Inflammatory macrophage (primary cell): ENCODE measurements around the gene ALKBH3.

ENCODE experiments used
- DNase-seq, 2 donors: peaks; one replicate each; pipeline ENCODE4 v3.0.0-alpha.2; 2020 to 2022

ALKBH3 gene

DNA sequence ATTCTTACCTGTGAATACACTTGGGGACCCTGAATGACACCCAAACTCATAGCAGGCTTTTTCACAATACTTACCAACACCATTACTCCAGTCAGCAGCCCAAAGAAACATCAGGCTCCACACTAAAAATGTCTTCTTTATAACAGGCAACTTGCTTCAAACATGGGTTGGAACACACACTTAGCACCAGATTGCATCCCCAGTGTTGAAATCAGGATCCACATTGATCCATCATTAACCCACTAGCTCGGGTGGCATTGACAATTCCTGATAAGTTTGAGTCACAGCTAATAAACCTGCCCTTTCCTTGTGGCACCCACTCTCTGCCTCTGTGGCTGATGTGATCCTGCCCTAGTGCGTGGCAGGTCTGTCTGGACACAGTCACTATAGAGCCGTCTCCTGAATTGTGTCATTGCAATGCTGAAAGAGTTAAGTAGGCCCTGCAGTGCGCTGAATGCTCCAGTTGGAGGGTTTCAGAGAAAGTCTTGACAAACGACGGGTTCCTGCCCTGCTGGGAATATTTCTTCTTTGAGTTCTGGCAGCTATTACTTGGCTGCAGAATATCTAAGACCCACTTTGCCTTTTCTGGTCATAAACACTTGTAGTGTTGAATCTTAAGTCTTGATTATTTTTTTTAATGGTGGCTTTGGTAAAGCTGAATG, 42.2 kb downstream of the ALKBH3 start:
- no peak for DNase-seq

DNA sequence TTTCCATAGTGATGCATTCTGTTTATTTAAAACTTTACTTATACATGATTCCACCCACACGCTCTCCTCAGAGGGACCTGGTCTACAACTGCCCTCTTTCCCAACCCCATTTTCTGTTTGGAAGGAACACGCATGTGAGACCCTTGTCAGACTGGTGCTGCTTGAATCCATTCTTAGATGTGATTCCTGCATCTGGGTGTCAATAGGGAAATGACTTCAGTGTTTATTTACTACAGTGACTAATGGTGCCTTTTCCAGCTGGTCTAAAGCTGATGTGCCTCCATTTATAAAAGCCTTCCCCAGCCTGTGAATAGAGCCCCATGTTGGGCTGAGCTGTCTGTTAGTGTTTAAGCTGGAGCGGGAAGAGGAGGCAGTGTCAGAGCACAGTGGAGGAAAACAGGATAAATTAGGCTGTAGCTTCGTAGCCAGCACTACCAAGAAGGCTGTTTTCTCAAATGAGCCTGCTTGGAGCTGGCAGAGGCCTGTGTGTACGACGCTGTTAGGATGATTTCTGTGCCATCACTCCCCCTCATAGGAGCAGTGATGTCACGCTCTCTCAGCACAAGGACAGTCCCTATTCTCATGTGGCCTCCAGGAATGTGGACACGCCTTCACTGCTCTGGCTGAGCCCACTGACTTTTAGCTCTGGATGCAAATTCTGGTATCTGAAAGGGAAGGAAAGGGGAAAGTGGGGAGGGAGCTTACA, 42.9 kb downstream of the ALKBH3 start:
- no peak for DNase-seq

DNA sequence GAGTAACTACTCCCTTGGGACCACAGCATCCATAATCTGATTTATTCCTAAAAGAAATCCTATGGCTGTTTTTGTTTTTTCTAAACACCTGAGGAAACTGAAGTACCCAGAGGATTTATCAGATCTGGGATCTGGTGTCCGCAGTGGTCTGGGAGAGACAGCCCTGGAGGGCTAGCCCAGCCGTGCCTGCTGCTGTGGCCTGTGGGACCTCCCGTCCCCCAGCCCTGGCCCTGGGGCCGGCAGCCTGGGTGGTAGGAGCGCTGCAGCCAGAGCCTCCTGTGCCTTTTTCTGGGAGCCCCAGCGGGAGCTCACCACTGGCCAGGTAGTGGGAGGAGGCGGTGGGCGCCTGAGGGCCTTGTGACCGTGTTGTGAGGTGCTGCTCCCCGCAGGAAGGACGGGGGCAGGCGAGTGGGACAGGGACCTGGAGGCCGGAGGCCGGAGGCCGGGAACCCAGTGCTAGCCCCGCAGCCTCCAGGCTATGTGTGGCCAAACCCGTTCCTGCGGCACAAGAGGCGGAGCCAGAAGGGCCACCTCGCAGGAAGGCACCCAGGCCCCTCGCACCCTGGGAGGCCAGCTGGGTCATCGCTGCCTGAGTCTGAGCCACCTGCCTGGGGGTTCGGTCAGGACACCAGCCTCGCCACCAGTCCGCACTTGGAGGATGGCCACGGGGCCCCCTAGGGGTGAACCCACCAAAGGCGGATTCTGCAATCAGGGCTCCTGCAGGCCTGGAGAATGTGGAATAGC, 43.7 kb downstream of the ALKBH3 start:
- no peak for DNase-seq

DNA sequence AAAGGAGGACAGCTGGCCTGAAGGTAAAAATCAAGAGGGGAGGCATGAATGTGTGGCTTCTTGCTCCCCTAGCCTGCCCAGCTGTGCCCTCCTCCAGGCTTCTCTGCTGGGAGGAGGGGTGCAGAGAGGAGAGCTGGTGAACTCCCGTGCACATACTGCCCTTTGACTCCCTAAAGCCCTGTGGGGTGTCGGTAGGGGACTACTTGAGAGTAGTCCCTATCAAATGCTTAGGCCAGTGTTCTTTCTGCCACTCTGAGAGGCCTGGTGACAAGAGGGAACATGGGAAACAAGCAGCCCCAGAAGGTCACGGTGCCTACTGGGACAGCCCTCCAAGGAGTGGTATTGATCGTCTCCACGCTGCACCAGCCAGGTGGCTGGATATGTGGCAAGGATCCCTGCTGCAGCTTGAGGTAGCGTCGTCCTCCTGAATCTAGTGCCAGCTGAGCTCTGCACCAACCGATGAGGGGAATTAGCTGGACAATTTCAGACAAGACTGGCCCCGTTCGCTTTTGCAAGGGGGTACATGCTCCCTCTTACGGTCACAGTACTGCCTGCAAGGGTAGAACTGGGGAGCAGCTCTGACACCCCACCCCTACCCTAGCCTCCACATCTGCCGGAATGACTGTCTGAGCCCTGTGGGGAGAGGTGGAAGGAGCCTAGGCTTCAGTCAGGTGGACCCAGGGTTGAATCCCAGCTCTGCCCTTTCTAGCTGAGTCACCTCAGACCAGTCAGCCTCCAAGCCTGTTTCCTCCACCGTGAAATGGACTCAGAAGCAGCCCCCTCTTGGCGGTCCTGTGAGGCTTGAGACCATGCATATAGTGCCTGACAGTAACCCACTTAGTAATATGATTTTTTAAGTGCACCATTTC, 44.7 kb downstream of the ALKBH3 start:
- no peak for DNase-seq

DNA sequence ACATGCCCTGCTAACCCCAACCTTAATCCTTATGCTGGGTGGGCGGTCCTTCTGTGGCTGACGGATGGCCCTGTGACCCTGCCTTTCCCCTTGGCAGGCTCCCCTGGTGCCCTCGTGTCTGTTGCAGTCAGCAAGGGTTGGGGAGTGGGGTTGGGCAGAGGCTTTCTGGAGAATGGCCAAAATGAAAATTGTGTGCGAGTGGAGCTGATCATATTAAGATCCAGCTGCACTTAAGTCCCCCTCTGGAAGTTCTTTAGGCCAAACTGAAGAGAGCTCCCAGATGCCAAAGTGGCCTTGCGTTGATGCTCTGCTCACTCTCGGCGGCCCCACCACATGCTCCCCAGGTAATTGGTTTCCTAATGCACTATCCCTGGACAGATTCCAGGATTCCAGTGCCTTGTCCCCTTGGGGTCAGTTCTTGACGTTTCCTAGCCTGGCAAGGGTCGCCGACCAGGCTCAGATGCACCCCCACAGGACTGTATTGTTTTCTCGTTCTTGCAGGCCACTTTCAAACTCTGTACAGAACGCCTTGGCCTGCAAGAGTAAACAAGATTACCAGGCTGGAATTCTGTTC, 45.4 kb downstream of the ALKBH3 start:
- DNase-seq, result no peak

DNA sequence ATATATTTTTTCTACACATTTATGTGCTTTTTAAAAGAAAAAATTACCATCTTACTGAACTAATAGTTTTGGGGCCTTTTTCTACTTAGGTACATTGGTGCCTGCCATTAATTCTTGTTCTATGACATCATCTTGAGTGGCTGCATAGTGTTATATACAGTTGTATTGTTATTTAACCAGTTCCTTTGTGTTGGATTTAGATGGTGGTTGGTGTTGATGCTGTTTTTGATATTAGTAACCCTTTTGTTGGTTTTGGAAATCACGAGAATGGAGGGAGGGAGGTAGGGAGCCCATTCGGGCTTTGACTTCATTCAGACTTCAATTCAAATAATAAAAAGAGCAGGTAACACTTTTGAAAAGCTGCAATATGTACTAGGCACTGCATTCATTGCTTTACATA, 46.4 kb downstream of the ALKBH3 start:
- no peak for DNase-seq

DNA sequence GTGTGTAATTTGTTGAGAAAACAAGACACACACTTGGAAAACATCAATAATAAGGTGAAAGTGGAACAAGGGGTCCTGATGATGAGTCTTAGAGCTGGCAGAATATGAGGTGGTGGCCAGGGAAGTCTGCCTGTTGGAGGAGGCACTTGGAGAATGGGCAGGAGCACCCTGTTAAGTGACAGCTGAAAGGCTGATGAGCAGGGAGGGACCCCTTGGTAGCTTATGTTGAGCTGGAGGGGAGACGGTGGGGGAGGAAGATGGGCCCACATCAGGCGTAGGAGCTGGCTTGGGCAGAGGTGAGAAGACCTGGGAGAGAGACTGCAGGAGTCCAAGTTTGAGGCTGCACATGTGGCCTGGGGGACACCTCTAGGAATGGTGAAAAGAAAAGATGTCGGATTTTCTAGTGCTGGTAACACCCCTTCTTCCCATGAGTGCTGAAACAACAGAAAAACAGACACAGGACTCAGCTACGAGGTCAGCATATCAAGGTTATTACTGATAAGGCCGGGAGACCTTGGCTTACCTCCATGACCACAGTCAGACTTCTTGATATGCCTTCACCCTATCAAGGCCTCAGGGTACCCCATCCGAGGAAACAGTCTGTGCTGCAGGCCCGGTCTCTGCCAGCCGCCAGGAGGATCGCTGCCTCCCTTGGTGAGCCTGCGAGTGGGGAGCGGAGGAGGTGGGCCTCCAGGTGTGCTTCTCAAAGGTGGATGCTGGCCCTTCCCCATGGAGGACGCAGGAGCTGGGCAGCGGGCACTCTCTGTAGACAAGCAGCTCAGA, 47.5 kb downstream of the ALKBH3 start:
- DNase-seq, result no peak

DNA sequence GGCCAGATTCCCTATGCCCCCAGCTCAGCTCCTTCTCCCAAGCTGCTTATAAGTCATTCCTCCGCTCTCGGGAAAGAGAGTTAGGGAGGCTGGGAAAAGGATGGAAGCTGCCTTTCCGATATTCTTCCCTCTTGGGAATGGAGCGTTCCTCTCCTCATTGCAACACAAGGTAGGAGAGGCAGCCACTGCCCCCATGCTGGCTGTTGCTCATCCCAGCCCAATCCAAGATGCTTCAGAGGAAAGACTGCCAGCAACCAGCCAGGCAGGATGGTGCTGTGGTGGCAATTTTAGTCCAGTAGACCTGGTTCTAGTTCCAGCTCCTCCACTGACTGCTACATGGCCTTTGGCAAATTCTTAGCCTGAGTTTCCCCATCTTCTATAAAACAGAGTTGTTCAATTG, 48.1 kb downstream of the ALKBH3 start:
- no peak for DNase-seq

DNA sequence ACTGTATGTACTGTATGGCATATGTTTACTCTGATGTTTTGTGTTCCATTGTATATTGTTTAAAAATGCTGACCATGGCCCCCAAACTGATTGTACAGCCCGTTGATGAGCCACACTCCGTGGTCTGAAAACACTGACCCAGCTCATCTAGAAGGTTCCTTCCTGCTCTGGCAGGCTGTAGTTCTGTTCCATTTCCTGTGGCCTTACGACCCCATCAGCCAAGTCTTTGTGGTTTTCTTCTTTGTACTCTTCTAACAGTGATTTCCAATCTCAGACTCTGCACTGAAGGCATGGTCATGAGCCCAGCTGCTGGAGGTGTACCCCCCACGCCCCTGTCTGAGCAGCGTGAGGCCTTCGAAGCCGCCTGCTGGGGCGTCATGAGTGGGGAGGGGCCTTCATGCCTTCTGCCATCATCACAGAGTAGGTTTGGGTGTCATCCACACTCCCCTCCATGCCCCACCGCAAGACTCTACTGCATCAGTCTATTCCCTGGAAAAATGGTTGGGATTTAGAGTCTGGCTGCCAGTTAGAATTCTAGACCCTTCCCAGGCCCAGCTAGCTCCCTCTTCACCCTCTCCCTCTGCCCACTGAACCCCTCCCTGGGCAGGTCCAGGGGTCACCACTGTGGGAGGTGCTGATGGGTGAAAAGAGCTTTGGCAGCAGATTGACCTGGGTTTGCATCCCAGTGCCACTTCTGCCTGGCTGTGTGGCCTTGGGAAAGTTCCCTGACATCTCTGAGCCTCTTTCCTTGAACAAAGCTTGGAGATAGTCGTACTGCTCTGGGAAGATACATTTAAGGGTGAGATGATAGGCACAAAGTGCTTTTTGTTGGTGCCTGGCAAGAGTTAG, 50.5 kb downstream of the ALKBH3 start:
- no peak for DNase-seq

DNA sequence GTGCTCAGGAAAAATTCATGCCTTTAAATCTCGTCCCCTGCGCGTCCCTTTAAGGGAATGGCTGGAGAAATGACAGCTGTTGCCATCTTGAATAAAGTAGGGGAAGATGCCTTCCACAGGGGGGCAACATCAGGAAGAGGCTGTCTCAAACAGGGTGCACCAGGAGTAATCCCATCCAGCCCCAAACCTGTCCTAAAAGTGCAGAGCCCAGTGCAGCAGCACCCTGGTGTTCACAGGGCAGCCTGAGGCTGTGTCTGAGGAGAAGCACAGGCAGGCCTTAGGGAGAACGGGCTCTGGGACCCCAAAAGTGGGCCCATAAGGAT, 51.0 kb downstream of the ALKBH3 start:
- no peak for DNase-seq

DNA sequence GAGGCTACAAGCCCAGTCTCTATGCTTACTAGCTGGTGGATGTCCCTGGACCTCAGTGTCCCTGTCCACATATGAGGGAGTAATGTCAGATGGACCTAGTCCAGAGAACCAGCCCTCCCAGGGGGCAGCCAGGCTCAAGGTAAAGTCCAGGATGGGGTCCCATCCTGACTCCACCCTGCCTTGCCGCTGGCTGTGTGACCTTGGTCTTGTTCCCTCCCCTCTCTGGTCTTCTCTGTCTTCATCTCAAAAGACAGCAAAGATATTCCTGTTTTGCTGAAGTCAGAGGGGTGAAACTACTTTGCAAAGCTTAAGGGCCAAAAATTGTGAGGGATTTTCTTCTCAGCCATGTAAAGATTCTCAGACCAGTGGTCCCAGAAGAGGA, 52.6 kb downstream of the ALKBH3 start:
- no peak for DNase-seq

DNA sequence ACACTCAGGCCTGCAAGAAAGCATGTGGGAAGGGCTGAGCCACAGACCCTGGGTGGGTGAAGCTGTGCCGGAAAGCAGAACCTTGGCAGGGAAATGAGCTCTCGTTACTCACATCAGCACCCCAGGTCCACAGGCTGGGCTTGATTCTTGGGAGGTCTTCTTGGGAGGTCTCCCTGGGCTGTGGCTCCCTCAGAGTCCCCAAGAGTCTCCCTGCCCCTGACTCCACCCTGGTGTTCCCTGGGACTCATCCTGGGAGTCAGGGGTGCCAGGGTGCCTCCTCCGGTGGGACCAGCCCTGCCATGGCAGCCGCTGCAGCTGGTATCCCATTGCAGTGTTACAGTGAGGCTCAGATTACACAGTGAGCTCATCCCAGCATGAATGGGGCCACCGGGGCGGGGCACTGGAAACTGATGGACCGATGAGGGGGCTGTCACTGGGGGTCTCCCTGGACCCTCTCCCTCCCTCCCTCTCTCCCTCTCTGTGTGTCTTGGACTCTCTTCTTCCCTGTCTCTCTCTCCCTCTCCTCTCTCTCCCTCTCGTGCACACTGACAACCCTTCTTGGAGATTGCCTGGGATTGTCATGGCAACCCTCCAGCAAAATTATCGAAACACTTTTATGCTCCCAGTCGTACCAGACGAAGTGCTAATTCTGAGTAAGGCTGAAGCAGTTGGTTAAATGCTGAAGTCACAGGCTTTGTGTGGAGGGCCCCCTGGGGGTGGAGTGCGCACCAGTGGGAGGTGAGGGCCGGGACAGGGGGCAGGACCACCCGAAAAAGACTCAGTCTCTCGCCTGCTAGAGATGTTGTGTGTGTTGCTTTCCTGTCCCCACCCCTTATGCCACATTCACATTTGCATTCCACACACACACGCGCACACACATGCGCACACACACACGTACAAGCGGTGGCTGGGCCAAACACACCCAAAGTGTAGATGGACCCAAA, 53.2 kb downstream of the ALKBH3 start:
- peak in 1 of 2 donors; percentile 38 for DNase-seq

DNA sequence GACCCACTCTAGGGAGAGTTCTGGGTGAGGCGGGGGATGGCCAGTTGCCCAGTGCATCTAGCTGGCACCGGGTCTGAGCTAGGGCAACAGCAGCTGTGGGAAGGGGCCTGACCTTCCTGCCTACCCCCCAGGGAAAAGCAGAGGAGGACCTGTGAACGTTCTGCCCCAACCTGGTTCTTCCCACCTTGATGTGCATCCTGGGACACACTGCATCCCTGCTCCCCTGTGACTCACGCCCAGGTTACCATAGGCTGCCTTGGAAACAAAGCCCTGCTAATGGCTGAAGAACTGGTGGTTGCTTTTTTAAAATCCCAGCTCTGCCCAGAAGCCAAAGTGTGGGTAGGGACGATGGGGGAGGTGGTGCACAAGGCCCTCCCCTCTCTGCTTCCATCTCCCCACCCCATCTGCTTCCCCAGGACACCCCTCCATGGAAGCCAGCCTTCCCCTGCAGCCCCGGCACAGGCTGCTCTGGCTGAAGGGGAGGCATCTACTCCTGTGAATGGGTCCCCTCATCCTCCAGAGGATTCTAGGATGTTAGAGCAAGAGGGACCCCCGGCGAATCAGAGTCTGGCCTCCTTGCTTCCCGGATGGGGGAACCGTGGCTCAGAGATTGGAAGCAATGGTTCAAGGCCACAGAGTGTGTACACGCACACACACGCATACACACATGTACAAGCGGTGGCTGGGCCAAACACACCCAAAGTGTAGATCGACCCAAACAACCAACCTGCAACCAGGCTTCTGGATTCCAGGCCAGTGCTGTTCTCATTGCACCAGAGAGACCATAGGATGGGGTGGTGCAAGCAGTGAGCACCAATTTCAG, 54.2 kb downstream of the ALKBH3 start:
- no peak for DNase-seq

DNA sequence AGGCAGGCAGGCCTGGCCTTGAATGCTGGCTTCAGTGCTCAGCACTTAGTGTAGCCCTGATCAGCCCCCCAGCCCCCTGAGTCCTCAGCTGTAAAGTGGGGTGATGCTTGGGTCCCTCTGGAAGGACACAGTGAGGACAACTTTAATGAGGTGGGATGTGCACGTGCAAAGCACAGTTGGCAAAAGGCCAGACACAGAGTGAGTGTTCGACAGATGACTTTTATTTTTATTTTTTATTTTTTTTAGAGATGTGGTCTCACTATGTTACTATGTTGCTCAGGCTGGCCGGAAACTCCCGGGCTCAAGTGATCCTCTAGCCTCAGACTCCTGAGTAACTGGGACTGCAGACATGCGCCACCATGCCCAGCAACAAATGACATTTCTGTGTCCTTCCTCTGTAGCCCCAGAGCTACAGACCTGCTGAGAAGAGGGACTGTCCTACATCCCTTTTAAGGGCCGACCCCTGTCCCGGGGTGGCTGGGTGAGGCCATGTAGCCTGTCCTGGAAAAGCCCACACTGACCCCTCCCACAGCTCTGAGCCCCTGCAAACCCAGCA, 54.9 kb downstream of the ALKBH3 start:
- no peak for DNase-seq

DNA sequence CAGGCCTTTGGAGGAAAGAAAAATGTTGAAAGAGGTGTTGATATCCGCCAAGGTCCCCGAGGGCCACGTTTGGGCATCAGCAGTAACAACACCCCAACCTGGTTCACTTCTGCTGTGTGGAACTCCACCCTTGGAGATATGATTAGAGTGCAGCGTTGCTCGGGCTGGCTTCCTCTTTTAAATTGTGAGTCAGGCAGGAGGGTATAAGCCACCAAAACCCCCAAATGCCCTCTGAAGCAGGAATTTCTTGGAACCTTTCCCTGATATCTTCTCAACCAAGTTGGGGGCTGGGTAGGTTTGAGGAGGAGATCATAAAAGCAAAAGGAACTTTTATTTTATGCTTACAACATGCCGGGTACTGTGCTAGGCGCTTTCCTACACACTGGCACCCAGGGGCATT, 55.4 kb downstream of the ALKBH3 start:
- DNase-seq, result no peak

DNA sequence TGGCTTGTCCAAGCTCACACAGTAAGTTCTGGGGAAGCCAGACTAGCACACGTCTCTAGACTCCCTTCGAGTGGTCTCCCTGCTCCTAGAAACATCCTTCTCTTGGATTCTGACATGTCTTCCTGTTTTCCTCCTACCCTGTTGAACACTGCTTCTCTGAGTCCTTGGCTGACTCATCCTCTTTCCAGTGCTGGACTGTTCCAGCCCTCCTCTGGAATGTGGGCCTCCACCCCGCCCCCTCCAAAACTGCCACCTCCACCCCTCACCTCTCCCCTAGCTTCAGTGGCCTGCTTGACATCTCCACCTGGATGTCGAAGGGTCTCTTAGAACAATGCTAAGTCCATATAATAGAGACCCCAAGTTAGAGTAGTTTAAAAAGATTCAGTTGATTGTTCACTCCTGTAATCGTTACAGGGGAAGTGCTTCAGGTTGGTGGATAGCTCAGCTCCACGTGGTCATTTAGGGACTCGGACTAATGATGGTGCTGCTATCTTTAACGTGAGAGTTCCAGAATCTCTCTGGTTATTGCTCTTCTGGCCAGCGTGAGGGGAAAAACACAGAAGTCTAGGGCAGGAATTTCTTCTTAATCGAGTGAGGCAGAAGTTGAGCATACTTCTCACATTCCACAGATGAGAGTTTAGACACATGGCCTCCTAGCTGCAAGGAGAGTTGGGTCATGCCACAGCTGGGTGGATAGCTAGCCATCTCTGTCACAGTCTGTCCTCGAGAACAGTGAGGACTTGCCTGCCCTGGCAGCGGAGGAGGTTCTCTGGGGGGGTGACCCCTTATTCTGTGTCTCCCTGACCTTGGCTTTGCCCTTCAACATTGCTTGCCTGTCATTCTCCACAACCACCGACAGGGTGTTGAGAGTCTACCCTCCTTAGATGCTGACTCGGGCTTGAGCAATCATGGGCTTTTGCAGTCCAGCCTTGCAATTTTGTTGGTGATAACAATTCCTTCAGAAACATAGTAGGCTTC, 57.1 kb downstream of the ALKBH3 start:
- peak; percentile 9 to 46 for DNase-seq
